OCI-LY7 (cell line): ENCODE data around the gene GPR142.

ENCODE experiments used
- CTCF ChIP-seq: fragments of 200-600 bp; sonication (generic); conservative IDR thresholded peaks from 2 replicates; pipeline ENCODE4 v1.5.1; 2014; ENCODE audit warnings: mild to moderate bottlenecking, antibody characterized with exemption, low read length, moderate library complexity, mixed read lengths
- EZH2phosphoT487 ChIP-seq: fragments of 200-600 bp; sonication (generic); IDR thresholded peaks from 2 replicates; pipeline ENCODE4 v1.6.1; 2018; ENCODE audit warnings: low read depth, borderline replicate concordance, mild to moderate bottlenecking, mixed run types, antibody characterized with exemption, low read length, moderate library complexity, mixed read lengths

- TF ChIP-seq CTCF = no peak
- TF ChIP-seq EZH2phosphoT487 = no peak
These were observed 9.9 kb upstream of the GPR142 start for GRCh38 chr17:74357466-74357809.
